Measurements from ENCODE around the gene GATB.

The GATB gene

DNA sequence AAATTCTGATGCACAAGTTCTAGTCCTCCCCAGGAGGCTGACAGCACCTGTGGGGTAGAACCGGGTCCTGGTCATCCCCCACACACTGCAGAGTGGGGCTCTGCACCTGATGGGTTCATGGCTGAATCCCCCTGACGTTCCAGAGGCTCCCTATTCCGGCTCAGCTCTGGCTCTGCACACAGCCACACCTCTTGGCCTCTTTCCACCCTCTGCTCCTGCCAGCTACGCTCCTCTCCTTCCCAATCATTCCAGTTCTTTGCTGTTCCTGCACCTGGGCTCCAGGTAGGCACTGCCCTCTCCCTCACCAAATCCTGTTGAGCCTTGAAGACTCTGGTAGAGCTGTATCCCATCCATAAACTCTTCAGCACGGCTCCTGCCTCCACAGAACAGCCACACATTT, 75.5 kb downstream of the GATB start:
- ChIA-PET CTCF (interaction anchor here (0.6 kb wide), 1 partner anchor 85 kb away, joined by 3 read pairs; no protein-coding TSS in a partner anchor), POLR2A (no interaction called here)
- Histone ChIP-seq H3K27ac (ENCODE audit: extremely low read depth, low read depth, low read length) (no peak overlapping the region), H3K9me3 (ENCODE audit: control insufficient read depth, insufficient read depth, low read depth, low read length) (no peaks in the 10 kb centered on the region), H3K4me1 (ENCODE audit: control insufficient read depth, insufficient read depth, low read length) (no peaks in the 10 kb centered on the region), H3K4me3 (ENCODE audit: low read depth, low read length) (no peak overlapping the region), H3K36me3 (ENCODE audit: control insufficient read depth in 2 of 2, insufficient read depth in 1 of 2, low read length in 2 of 2) (no peaks in the 10 kb centered on the region)
- TF ChIP-seq SALL2 (tag by site-specific recombination; IDR thresholded peaks at IDR 0.05; ENCODE audit: borderline replicate concordance) (no peak), ZNF529 (tag by site-specific recombination; IDR thresholded peaks at IDR 0.05; ENCODE audit: insufficient replicate concordance) (no peak), ZNF10 (tag by site-specific recombination; IDR thresholded peaks at IDR 0.05) (no peak)

DNA sequence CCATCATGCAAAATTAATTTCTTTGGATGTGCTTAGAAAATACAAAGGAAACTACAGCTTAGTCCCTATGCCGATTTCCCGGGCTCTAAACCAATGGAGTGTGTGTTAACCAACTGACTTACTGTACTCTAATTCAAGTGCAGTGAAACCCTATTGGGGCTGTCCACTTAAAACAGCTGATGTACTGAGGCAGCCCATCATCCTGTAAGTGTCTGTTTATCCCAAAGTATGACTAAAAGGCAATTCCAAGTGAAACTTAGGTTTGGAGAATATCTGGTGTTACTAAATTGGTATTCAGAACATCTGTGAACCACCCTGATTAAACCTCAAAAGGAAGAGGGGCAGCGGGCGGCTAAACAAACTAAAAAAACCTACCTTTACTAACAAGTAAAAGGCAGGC, 79.7 kb downstream of the GATB start:
- H3K27ac ChIP-seq (ENCODE audit: extremely low read depth, low read depth, low read length) = no peak overlapping the region
- H3K4me3 ChIP-seq (ENCODE audit: low read depth, low read length) = no peak overlapping the region
- no peak for TF ChIP-seq ZNF473 (tag by site-specific recombination; IDR thresholded peaks at IDR 0.05)
- no peak for TF ChIP-seq ZNF792 (tag by site-specific recombination; IDR thresholded peaks at IDR 0.05)
- no peak for TF ChIP-seq ZNF654 (tag by site-specific recombination; IDR thresholded peaks at IDR 0.05; ENCODE audit: low read depth)
- no peak for TF ChIP-seq ZNF785 (tag by site-specific recombination; IDR thresholded peaks at IDR 0.05)
- TF ChIP-seq ZNF843 (tag by site-specific recombination; IDR thresholded peaks at IDR 0.05) = no peak
- no peak for TF ChIP-seq HOXC10 (CRISPR knock-in tag; IDR thresholded peaks at IDR 0.05)
- no peak for TF ChIP-seq ZNF548 (tag by site-specific recombination; IDR thresholded peaks at IDR 0.05)
- no peak for TF ChIP-seq ZNF501 (tag by site-specific recombination; IDR thresholded peaks at IDR 0.05)
- TF ChIP-seq ZNF37A (tag by site-specific recombination; IDR thresholded peaks at IDR 0.05) = no peak
- no peak for TF ChIP-seq ZNF169 (tag by site-specific recombination; IDR thresholded peaks at IDR 0.05)
- TF ChIP-seq ZBTB17 (tag by site-specific recombination; IDR thresholded peaks at IDR 0.05) = no peak
- no peak for TF ChIP-seq ZSCAN16 (tag by site-specific recombination; IDR thresholded peaks at IDR 0.05)
- TF ChIP-seq ZNF341 (tag by site-specific recombination; IDR thresholded peaks at IDR 0.05; ENCODE audit: low read depth) = no peak
- no peak for TF ChIP-seq PBX3 (CRISPR knock-in tag; IDR thresholded peaks at IDR 0.05)
- TF ChIP-seq ZNF274 (IDR thresholded peaks at IDR 0.05; ENCODE audit: low read length) = no peak
- TF ChIP-seq ZNF274 (tag by site-specific recombination; IDR thresholded peaks at IDR 0.05; ENCODE audit: borderline replicate concordance) = no peak
- TF ChIP-seq ZNF221 (tag by site-specific recombination; IDR thresholded peaks at IDR 0.05; ENCODE audit: borderline replicate concordance) = no peak
- no peak for TF ChIP-seq ZNF664 (tag by site-specific recombination; IDR thresholded peaks at IDR 0.05)
- TF ChIP-seq IKZF3 (tag by site-specific recombination; IDR thresholded peaks at IDR 0.05) = no peak
- ChIA-PET POLR2A (no interaction called here), CTCF (no interaction called here)
- H3K36me3 ChIP-seq (ENCODE audit: control insufficient read depth in 2 of 2, insufficient read depth in 1 of 2, low read length in 2 of 2) = no peaks in the 10 kb centered on the region
- no peaks in the 10 kb centered on the region for H3K9me3 ChIP-seq (ENCODE audit: control insufficient read depth, insufficient read depth, low read depth, low read length)
- H3K4me1 ChIP-seq (ENCODE audit: control insufficient read depth, insufficient read depth, low read length) = peaks cover 4% of the 10 kb centered on the region; the same call in 1 of the 2 replicates

DNA sequence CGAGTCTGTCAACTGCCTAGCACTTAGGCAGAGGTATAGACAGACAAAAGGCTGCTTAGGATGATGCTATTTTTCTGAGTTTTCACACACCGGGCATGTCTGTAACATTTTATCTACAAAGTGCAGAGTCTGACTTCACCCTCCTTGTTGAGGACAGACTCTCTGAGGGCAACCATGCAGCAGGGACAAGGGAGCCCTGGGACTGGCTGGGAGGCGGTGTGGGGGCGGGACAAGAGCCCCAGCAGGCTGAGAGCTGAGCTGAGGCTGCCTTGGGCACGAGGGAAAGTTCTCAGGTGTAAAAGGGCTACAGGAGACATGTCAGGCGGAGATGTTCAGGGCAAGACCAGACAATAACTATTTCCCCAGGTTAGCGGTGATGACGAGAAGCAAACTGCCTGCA, 81.6 kb downstream of the GATB start:
- no peak overlapping the region for H3K4me3 ChIP-seq (ENCODE audit: low read depth, low read length)
- ChIA-PET POLR2A (no interaction called here), CTCF (no interaction called here)
- no peak overlapping the region for H3K27ac ChIP-seq (ENCODE audit: extremely low read depth, low read depth, low read length)
- H3K9me3 ChIP-seq (ENCODE audit: control insufficient read depth, insufficient read depth, low read depth, low read length) = no peaks in the 10 kb centered on the region
- no peaks in the 10 kb centered on the region for H3K36me3 ChIP-seq (ENCODE audit: control insufficient read depth in 2 of 2, insufficient read depth in 1 of 2, low read length in 2 of 2)
- peaks cover 4% of the 10 kb centered on the region; the same call in 1 of the 2 replicates for H3K4me1 ChIP-seq (ENCODE audit: control insufficient read depth, insufficient read depth, low read length)
- TF ChIP-seq ZNF366 (tag by site-specific recombination; conservative IDR thresholded peaks at IDR 0.05) = no peak
- no peak for TF ChIP-seq ZBTB21 (tag by site-specific recombination; IDR thresholded peaks at IDR 0.05)
- no peak for TF ChIP-seq ZNF645 (tag by site-specific recombination; IDR thresholded peaks at IDR 0.05)
- TF ChIP-seq, protein P1, sequence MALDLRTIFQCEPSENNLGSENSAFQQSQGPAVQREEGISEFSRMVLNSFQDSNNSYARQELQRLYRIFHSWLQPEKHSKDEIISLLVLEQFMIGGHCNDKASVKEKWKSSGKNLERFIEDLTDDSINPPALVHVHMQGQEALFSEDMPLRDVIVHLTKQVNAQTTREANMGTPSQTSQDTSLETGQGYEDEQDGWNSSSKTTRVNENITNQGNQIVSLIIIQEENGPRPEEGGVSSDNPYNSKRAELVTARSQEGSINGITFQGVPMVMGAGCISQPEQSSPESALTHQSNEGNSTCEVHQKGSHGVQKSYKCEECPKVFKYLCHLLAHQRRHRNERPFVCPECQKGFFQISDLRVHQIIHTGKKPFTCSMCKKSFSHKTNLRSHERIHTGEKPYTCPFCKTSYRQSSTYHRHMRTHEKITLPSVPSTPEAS (tag by site-specific recombination; IDR thresholded peaks at IDR 0.05) = no peak
- TF ChIP-seq ZNF140 (tag by site-specific recombination; IDR thresholded peaks at IDR 0.05) = no peak
- TF ChIP-seq ZNF416 (tag by site-specific recombination; IDR thresholded peaks at IDR 0.05) = no peak
- TF ChIP-seq, protein P2, sequence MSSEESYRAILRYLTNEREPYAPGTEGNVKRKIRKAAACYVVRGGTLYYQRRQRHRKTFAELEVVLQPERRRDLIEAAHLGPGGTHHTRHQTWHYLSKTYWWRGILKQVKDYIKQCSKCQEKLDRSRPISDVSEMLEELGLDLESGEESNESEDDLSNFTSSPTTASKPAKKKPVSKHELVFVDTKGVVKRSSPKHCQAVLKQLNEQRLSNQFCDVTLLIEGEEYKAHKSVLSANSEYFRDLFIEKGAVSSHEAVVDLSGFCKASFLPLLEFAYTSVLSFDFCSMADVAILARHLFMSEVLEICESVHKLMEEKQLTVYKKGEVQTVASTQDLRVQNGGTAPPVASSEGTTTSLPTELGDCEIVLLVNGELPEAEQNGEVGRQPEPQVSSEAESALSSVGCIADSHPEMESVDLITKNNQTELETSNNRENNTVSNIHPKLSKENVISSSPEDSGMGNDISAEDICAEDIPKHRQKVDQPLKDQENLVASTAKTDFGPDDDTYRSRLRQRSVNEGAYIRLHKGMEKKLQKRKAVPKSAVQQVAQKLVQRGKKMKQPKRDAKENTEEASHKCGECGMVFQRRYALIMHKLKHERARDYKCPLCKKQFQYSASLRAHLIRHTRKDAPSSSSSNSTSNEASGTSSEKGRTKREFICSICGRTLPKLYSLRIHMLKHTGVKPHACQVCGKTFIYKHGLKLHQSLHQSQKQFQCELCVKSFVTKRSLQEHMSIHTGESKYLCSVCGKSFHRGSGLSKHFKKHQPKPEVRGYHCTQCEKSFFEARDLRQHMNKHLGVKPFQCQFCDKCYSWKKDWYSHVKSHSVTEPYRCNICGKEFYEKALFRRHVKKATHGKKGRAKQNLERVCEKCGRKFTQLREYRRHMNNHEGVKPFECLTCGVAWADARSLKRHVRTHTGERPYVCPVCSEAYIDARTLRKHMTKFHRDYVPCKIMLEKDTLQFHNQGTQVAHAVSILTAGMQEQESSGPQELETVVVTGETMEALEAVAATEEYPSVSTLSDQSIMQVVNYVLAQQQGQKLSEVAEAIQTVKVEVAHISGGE (tag by site-specific recombination; conservative IDR thresholded peaks at IDR 0.05; ENCODE audit: low read depth) = no peak

Data from HEK293 (cell line).